NB4 (cell line): Measurements from ENCODE around the gene GP1BB.

Experiments used
- DNase-seq: peaks from one replicate; pipeline ENCODE4 v3.0.0; 2010; ENCODE audit warnings: low read depth
- H3K4me3 ChIP-seq: one replicate; pipeline ENCODE4 v1.5.1; 2011; ENCODE audit warnings: mild to moderate bottlenecking, low read depth, low read length, moderate library complexity
- MAX ChIP-seq: IDR thresholded peaks from 2 replicates; pipeline ENCODE4 v1.6.1; 2011; ENCODE audit warnings: low read depth, low read length
- MYC ChIP-seq: IDR thresholded peaks from 2 replicates; pipeline ENCODE4 v1.6.1; 2011; ENCODE audit warnings: low read depth, low read length
- POLR2A ChIP-seq: IDR thresholded peaks from 2 replicates; pipeline ENCODE4 v1.6.1; 2011; ENCODE audit warnings: mild to moderate bottlenecking; ENCODE audit not compliant: insufficient read length; ENCODE audit errors: extremely low read depth
- TF ChIP-seq, protein P1 (sequence below): IDR thresholded peaks from one replicate; pipeline ENCODE4 v1.5.1; 2012; ENCODE audit warnings: low read depth, low read length

Gene GP1BB

DNA sequence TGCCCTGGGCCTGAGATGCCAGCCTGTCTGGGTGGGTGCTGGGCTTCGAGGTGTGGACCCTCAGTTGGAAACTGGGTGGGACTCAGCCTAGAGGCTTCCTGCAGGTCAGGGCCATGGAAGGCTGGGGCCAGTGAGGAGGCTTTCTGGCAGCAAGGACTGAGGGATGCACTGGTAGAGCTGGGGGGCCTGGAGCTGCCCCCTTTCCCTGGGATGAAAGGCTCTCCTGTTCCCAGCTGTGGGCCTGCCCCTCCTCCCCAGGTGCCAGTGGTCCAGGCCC, 6.6 kb upstream of the GP1BB start:
- no peak overlapping the region for H3K4me3 ChIP-seq
- no peak for TF ChIP-seq MYC
- DNase-seq = no peak

DNA sequence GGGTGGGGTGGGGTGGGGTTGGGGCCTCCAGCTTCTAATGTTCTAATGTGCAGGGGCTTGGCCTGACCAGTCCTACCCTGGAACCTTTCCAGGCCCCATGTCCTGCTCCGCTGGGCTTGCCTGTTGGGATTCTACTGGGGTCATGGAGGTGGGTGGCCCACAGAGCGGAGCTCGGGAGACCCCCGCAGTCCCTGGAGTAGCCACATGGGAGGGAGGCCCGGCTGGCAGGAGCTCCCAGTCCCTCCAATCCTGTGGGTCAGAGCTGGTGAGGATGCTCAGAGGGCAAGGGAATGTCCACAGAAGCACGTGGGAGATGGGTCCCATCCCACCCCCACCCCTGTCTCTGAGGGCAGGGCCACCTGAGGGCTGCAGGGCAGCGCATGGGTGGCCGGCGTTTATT, 6.2 kb upstream of the GP1BB start:
- DNase-seq = no peak
- H3K4me3 ChIP-seq = no peak overlapping the region
- TF ChIP-seq, protein P1, sequence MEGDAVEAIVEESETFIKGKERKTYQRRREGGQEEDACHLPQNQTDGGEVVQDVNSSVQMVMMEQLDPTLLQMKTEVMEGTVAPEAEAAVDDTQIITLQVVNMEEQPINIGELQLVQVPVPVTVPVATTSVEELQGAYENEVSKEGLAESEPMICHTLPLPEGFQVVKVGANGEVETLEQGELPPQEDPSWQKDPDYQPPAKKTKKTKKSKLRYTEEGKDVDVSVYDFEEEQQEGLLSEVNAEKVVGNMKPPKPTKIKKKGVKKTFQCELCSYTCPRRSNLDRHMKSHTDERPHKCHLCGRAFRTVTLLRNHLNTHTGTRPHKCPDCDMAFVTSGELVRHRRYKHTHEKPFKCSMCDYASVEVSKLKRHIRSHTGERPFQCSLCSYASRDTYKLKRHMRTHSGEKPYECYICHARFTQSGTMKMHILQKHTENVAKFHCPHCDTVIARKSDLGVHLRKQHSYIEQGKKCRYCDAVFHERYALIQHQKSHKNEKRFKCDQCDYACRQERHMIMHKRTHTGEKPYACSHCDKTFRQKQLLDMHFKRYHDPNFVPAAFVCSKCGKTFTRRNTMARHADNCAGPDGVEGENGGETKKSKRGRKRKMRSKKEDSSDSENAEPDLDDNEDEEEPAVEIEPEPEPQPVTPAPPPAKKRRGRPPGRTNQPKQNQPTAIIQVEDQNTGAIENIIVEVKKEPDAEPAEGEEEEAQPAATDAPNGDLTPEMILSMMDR = no peak
- no peak for TF ChIP-seq MAX
- no peak for TF ChIP-seq POLR2A
- TF ChIP-seq MYC = no peak

DNA sequence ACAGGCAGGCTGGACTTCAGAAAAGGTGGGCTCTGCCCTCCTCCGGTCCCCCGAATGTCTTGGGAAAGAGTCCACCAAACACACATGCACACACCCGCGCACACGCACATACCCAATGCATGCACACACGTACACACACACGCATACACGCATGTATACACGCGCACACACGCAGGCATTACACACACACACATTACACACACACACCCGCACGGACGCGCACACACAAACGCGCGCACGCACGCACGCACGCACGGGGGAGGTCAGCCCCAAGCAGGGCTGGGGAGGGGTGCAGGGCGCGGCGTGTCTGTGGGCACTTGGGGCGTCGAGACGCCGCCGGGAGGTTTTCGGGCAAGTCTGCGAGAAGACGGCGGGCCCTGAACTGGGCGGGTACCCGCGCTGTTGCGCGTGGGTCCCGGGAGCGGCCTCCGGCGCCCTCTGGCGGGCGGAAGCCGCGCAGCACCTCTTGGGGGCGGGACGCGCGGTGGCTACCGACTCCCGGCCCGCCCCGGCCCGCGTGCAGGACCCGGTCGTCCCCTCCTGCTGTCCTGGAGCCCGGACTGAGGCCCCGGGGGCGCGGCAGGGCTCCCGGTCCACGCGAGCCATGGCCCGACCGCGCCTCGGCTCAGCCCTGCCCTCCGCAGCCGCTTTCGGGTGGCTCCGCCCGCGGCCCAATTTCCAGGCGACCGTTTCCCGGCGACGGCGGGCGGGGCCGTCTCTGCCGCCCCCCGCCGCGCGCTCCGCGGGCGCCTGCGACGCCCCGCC, 5.5 kb upstream of the GP1BB start:
- DNase-seq = peak; percentile 79
- H3K4me3 ChIP-seq = peak overlapping the region; percentile 53
- no peak for TF ChIP-seq POLR2A
- TF ChIP-seq MYC = peak; percentile 50
- TF ChIP-seq, protein P1 = peak; percentile 51

DNA sequence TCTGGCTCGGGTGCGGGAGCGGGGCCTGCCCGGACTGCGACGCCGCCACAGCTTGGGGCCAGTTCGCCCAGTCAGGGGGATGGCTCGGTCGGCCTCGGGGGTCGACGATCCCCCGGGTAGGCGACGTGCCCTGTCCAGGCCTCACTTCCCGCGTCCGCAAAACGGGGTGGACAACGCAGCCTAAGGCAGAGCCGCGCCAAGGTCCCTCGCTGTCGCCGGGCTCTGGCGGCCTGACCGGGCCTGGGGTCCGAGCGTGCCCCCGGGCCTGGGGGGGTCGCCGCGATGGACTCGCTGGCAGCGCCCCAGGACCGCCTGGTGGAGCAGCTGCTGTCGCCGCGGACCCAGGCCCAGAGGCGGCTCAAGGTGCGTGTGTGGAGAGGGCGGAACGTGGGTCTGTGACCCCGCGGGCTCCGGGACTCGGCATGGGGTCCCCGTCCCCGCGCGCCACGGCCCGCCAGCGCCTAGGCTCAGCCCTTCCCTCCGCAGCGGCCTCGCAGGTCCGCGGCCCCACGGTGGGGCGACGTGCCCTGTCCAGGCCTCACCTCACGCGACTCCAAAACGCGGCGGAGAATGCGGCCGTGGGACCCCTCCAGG, 4.8 kb upstream of the GP1BB start:
- no peak for TF ChIP-seq MAX
- TF ChIP-seq MYC = no peak; the same call in 1 of the 2 replicates
- TF ChIP-seq, protein P1 = no peak
- peak; percentile 43 for TF ChIP-seq POLR2A
- no peak for DNase-seq
- peak overlapping the region; percentile 53 for H3K4me3 ChIP-seq

DNA sequence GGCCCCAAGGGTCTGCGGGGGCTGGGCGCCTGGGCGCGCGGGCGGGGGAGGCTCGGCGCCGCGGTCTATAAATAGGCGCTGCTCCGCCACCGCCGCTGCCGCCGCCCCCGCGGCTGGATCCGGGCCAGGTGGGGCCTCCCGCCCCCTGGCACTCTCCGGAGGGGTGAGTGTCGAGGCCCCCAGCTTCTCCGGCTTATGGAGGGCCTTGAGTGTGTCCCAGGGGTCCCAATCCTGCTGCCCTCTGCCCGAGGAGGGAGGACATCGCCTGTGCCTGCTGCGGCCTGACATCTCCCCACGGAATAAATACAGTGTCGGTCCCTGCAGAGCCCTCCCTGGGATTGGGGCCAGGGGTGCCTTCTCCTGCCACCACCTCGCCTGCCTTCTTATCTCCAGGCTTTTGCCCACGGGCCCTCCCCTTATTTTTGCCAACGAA, 4.3 kb upstream of the GP1BB start:
- H3K4me3 ChIP-seq = peak overlapping the region; percentile 53
- DNase-seq = peak; percentile 73
- TF ChIP-seq, protein P1 = no peak
- no peak for TF ChIP-seq MYC

DNA sequence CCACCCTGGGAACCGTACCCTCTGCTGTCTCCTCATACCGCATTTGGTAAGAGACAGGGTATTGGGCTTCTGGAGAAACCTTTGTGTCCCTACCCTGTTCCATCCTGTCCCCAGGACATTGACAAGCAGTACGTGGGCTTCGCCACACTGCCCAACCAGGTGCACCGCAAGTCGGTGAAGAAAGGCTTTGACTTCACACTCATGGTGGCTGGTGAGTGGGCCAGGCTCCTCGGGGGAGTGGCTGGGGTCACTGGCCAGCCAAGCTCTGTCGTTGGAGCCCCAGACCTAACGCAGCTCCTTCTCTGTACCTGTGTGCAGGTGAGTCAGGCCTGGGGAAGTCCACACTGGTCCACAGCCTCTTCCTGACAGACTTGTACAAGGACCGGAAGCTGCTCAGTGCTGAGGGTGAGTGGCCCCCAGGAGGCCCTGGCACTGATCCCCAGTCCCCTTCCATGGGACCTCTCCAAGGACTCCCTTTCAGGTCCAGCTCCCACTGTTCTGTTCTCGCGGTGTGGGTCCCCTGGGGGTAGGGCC, 3.8 kb upstream of the GP1BB start:
- DNase-seq = no peak
- TF ChIP-seq MYC = no peak
- TF ChIP-seq, protein P1 = no peak
- TF ChIP-seq MAX = no peak
- no peak for TF ChIP-seq POLR2A
- H3K4me3 ChIP-seq = peak overlapping the region; percentile 53
